ENCODE measurements around the gene ALDH3B1.

DNA sequence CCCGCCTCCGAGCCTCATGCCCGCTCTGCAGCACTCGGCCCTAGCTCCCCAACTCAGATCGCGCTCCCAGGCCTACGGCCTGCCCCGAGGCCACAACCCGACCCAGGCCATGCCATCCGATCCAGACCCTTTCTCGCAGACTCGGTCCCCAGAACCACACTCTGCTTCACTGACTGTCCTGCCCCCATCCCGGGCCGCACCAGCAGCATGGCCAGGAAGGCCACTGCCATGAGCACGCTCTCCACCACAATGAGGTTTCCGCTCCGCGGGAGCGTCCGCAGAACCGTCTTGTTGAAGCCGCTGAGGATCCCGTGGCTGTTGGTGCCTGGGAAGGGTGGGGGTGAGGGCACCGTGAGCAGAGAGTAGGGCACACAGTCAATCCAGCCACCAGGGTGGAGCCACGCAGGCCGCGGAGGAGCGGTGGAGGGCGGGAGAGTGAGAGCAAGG is 12.6 kb upstream of the ALDH3B1 start:
- no peak for TF ChIP-seq EP300 (conservative IDR thresholded peaks at IDR 0.05; ENCODE audit: poor library complexity, severe bottlenecking)
- no peak for TF ChIP-seq POLR2AphosphoS5 (IDR thresholded peaks at IDR 0.05)
- TF ChIP-seq CTCF (IDR thresholded peaks at IDR 0.05; ENCODE audit: poor library complexity, severe bottlenecking): no peak
- TF ChIP-seq EZH2 (IDR thresholded peaks at IDR 0.05; ENCODE audit: borderline replicate concordance, insufficient read depth, low read length, poor library complexity, severe bottlenecking): no peak
- no peak for TF ChIP-seq REST (IDR thresholded peaks at IDR 0.05; ENCODE audit: borderline replicate concordance)
- TF ChIP-seq MXI1 (conservative IDR thresholded peaks at IDR 0.05; ENCODE audit: poor library complexity, severe bottlenecking): no peak
- TF ChIP-seq TAF1 (IDR thresholded peaks at IDR 0.05; ENCODE audit: low read depth): no peak
